Measurements from ENCODE around the gene TXNDC2. TPM values are rescaled to one million over a fixed set of nuclear protein-coding genes. Genes with fewer than 3 reads are reported as not detected.

The TXNDC2 gene
- total and polyA plus RNA-seq, 4 donors: 0.12 to 0.19 (median 0.16) TPM; not detected in 1

DNA sequence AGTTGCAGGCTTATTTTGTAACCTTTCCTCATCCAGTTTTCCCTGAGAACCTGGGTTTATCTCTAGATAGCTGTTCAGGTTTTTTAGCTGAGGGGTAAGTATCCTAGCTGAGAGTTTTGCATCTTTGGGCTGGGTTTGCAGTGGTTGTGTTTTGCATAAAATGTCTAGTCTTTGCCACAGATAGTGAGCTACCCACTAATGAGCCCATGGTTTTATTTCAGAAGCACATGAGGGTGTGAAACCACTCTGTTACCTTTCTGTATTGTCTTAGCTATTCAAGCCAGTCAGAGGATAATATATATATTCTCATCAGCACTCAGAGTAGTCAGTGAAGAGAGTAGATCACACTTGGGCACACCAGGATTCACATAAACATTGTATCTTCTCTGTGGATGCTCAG is 24.6 kb upstream of the TXNDC2 start:
- H3K9ac ChIP-seq (ENCODE audit: insufficient read depth in 1 of 2, low read length in 2 of 2): no peak overlapping the region
- no peak for TF ChIP-seq CTCF (IDR thresholded peaks at IDR 0.05; ENCODE audit: control extremely low read depth, extremely low read depth)
- ATAC-seq (ENCODE audit: insufficient read depth, low FRiP score): no peak
- H3K36me3 ChIP-seq (ENCODE audit: control insufficient read depth in 4 of 4, insufficient read depth in 4 of 4, low read length in 4 of 4): no peaks in the 10 kb centered on the region
- peaks cover 0 to under 1% (median 0%) of the 10 kb centered on the region in 5 donors for H3K4me1 ChIP-seq (ENCODE audit: control insufficient read depth in 5 of 5, insufficient read depth in 5 of 5, low read length in 5 of 5)
- DNase-seq: no peak
- no peaks in the 10 kb centered on the region for H3K27me3 ChIP-seq (ENCODE audit: control insufficient read depth in 3 of 3, insufficient read depth in 3 of 3, low read length in 2 of 3)
- H3K4me3 ChIP-seq: no peak overlapping the region
- no peak overlapping the region for H3K27ac ChIP-seq (ENCODE audit: low read depth in 1 of 2, low read length in 1 of 2)
- peaks cover 0 to 4% (median 0%) of the 10 kb centered on the region in 4 donors for H3K9me3 ChIP-seq (ENCODE audit: control insufficient read depth in 4 of 4, insufficient read depth in 3 of 4, low read length in 3 of 4)

GRCh38 chr18:9861933-9862332 is 23.8 kb upstream of the TXNDC2 start:
- 70 to 78% methylated on average over 4 of the region's 4 CpGs for WGBS, 2 donors
- H3K9ac ChIP-seq (ENCODE audit: insufficient read depth in 1 of 2, low read length in 2 of 2): no peak overlapping the region
- ATAC-seq (ENCODE audit: insufficient read depth, low FRiP score) (no peak), DNase-seq (no peak)
- no peaks in the 10 kb centered on the region for H3K36me3 ChIP-seq (ENCODE audit: control insufficient read depth in 4 of 4, insufficient read depth in 4 of 4, low read length in 4 of 4)
- H3K4me1 ChIP-seq (ENCODE audit: control insufficient read depth in 5 of 5, insufficient read depth in 5 of 5, low read length in 5 of 5): no peaks in the 10 kb centered on the region
- no peak for TF ChIP-seq CTCF (IDR thresholded peaks at IDR 0.05; ENCODE audit: control extremely low read depth, extremely low read depth)
- H3K4me3 ChIP-seq: no peak overlapping the region
- no peak overlapping the region for H3K27ac ChIP-seq (ENCODE audit: low read depth in 1 of 2, low read length in 1 of 2)
- no peaks in the 10 kb centered on the region for H3K27me3 ChIP-seq (ENCODE audit: control insufficient read depth in 3 of 3, insufficient read depth in 3 of 3, low read length in 2 of 3)
- H3K9me3 ChIP-seq (ENCODE audit: control insufficient read depth in 4 of 4, insufficient read depth in 3 of 4, low read length in 3 of 4): peaks cover 0 to 4% (median 2%) of the 10 kb centered on the region in 4 donors

DNA sequence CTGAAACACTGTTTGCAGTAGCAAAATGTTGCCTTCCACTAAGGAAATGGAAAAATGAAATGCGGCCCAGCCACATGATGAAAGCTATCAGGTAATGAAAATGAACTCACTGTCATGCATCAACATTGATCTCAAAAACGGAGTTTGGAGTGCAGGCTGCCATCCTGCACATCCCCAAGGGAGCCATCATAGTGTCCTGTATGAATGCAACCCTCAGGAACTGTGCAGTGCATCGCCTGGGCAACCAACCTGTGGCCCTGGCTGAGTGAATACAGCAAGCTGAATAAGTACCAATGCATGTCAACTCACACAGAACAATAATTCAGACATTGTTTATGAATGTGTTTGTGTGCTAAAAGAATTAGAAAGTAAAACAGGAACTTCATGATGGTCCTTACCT is 23.1 kb upstream of the TXNDC2 start:
- Histone ChIP-seq H3K4me3 (no peak overlapping the region), H3K36me3 (ENCODE audit: control insufficient read depth in 4 of 4, insufficient read depth in 4 of 4, low read length in 4 of 4) (no peaks in the 10 kb centered on the region), H3K9ac (ENCODE audit: insufficient read depth in 1 of 2, low read length in 2 of 2) (no peak overlapping the region), H3K4me1 (ENCODE audit: control insufficient read depth in 5 of 5, insufficient read depth in 5 of 5, low read length in 5 of 5) (no peaks in the 10 kb centered on the region), H3K27ac (ENCODE audit: low read depth in 1 of 2, low read length in 1 of 2) (no peak overlapping the region), H3K9me3 (ENCODE audit: control insufficient read depth in 4 of 4, insufficient read depth in 3 of 4, low read length in 3 of 4) (peaks cover 0 to 4% (median 2%) of the 10 kb centered on the region in 4 donors), H3K27me3 (ENCODE audit: control insufficient read depth in 3 of 3, insufficient read depth in 3 of 3, low read length in 2 of 3) (no peaks in the 10 kb centered on the region)
- 67 to 86% methylated on average over 3 of the region's 3 CpGs for WGBS, 2 donors
- no peak for ATAC-seq (ENCODE audit: insufficient read depth, low FRiP score)
- DNase-seq: no peak
- no peak for TF ChIP-seq CTCF (IDR thresholded peaks at IDR 0.05; ENCODE audit: control extremely low read depth, extremely low read depth)

GRCh38 chr18:9863282-9863681 is 22.5 kb upstream of the TXNDC2 start:
- DNase-seq: no peak
- WGBS, 2 donors: 81 to 87% methylated on average over 2 of the region's 2 CpGs
- Histone ChIP-seq H3K4me1 (ENCODE audit: control insufficient read depth in 5 of 5, insufficient read depth in 5 of 5, low read length in 5 of 5) (no peaks in the 10 kb centered on the region), H3K9ac (ENCODE audit: insufficient read depth in 1 of 2, low read length in 2 of 2) (no peak overlapping the region), H3K9me3 (ENCODE audit: control insufficient read depth in 4 of 4, insufficient read depth in 3 of 4, low read length in 3 of 4) (peaks cover 0 to 4% (median 2%) of the 10 kb centered on the region in 4 donors), H3K4me3 (no peak overlapping the region), H3K36me3 (ENCODE audit: control insufficient read depth in 4 of 4, insufficient read depth in 4 of 4, low read length in 4 of 4) (no peaks in the 10 kb centered on the region), H3K27me3 (ENCODE audit: control insufficient read depth in 3 of 3, insufficient read depth in 3 of 3, low read length in 2 of 3) (no peaks in the 10 kb centered on the region), H3K27ac (ENCODE audit: low read depth in 1 of 2, low read length in 1 of 2) (no peak overlapping the region)
- no peak for ATAC-seq (ENCODE audit: insufficient read depth, low FRiP score)
- TF ChIP-seq CTCF (IDR thresholded peaks at IDR 0.05; ENCODE audit: control extremely low read depth, extremely low read depth): no peak
